ENCODE data around the gene TLE7.
A peak's percentile ranks its signal among the peaks of the same experiment; 100 is the strongest.

TLE7 gene

GRCh38 chr16:71421911-71422310, 19.9 kb downstream of the TLE7 start:
- DNase-seq: peak; percentile 52
- Mint-ChIP-seq H3K36me3 (no peaks in the 10 kb centered on the region), H3K4me3 (no peak overlapping the region), H3K9me3 (no peaks in the 10 kb centered on the region), H3K27me3 (peaks cover 48% of the 10 kb centered on the region), H3K27ac (no peak overlapping the region), H3K4me1 (no peaks in the 10 kb centered on the region)
- CTCF ChIA-PET: interaction anchor here (1.4 kb wide), 1 partner anchor 10 kb away, joined by 11 read pairs; no protein-coding TSS in a partner anchor

- CTCF ChIA-PET: interaction anchor here (1.5 to 5.6 kb wide), 3 partner anchors 10 to 196 kb away, joined by 10 to 85 read pairs (median 36); no protein-coding TSS in a partner anchor
- no peaks in the 10 kb centered on the region for H3K4me1 Mint-ChIP-seq
- no peak overlapping the region for H3K27ac Mint-ChIP-seq
- no peak overlapping the region for H3K4me3 Mint-ChIP-seq
- H3K36me3 Mint-ChIP-seq: no peaks in the 10 kb centered on the region
- no peaks in the 10 kb centered on the region for H3K9me3 Mint-ChIP-seq
- peaks cover 39% of the 10 kb centered on the region for H3K27me3 Mint-ChIP-seq
- no peak for DNase-seq
Measured at GRCh38 chr16:71414038-71414437, 27.8 kb downstream of the TLE7 start.

- Mint-ChIP-seq H3K4me3 (no peak overlapping the region), H3K27me3 (peaks cover 39% of the 10 kb centered on the region), H3K36me3 (no peaks in the 10 kb centered on the region), H3K27ac (no peak overlapping the region), H3K9me3 (no peaks in the 10 kb centered on the region), H3K4me1 (no peaks in the 10 kb centered on the region)
- CTCF ChIA-PET: interaction anchor here (0.9 to 5.6 kb wide), 17 partner anchors 9 to 609 kb away, joined by 3 to 85 read pairs (median 6); no protein-coding TSS in a partner anchor
- no peak for DNase-seq
Measured at GRCh38 chr16:71413341-71413740, 28.5 kb downstream of the TLE7 start.

- Mint-ChIP-seq H3K4me3 (no peak overlapping the region), H3K27me3 (peaks cover 43% of the 10 kb centered on the region)
- CTCF ChIA-PET: interaction anchor here (0.9 to 5.6 kb wide), 19 partner anchors 9 to 608 kb away, joined by 3 to 85 read pairs (median 4); no protein-coding TSS in a partner anchor
Measured at GRCh38 chr16:71412270-71413160, 29.3 kb downstream of the TLE7 start.

GRCh38 chr16:71410146-71410545, 31.7 kb downstream of the TLE7 start:
- CTCF ChIA-PET: interaction anchor here (5.4 to 5.6 kb wide), 2 partner anchors 90 to 200 kb away, joined by 36 to 85 read pairs; no protein-coding TSS in a partner anchor
- Mint-ChIP-seq H3K27ac (no peak overlapping the region), H3K4me1 (peaks cover 8% of the 10 kb centered on the region), H3K4me3 (no peak overlapping the region), H3K36me3 (no peaks in the 10 kb centered on the region), H3K27me3 (peaks cover 49% of the 10 kb centered on the region), H3K9me3 (no peaks in the 10 kb centered on the region)
- no peak for DNase-seq

More at GRCh38 chr16:71412270-71413160, 29.3 kb downstream of the TLE7 start:
- Mint-ChIP-seq H3K4me1 (peaks cover 3% of the 10 kb centered on the region), H3K27ac (no peak overlapping the region), H3K36me3 (no peaks in the 10 kb centered on the region), H3K9me3 (no peaks in the 10 kb centered on the region)
- peak; percentile 73 for DNase-seq

- Mint-ChIP-seq H3K36me3 (no peaks in the 10 kb centered on the region), H3K9me3 (no peaks in the 10 kb centered on the region), H3K4me3 (no peak overlapping the region), H3K27ac (no peak overlapping the region), H3K4me1 (peaks cover 8% of the 10 kb centered on the region), H3K27me3 (peaks cover 49% of the 10 kb centered on the region)
- CTCF ChIA-PET: interaction anchor here (5.4 kb wide), 1 partner anchor 201 kb away, joined by 36 read pairs; no protein-coding TSS in a partner anchor
- DNase-seq: no peak
Measured at GRCh38 chr16:71409011-71409775, 32.7 kb downstream of the TLE7 start.

GRCh38 chr16:71408536-71408935, 33.3 kb downstream of the TLE7 start:
- H3K9me3 Mint-ChIP-seq: no peaks in the 10 kb centered on the region
- no peak for DNase-seq
- CTCF ChIA-PET: no interaction called here
- H3K36me3 Mint-ChIP-seq: no peaks in the 10 kb centered on the region
- H3K27ac Mint-ChIP-seq: no peak overlapping the region
- peaks cover 49% of the 10 kb centered on the region for H3K27me3 Mint-ChIP-seq
- H3K4me1 Mint-ChIP-seq: peaks cover 8% of the 10 kb centered on the region
- no peak overlapping the region for H3K4me3 Mint-ChIP-seq

GRCh38 chr16:71407731-71408130, 34.1 kb downstream of the TLE7 start:
- H3K4me3 Mint-ChIP-seq: no peak overlapping the region
- no peaks in the 10 kb centered on the region for H3K36me3 Mint-ChIP-seq
- DNase-seq: no peak
- H3K4me1 Mint-ChIP-seq: peaks cover 8% of the 10 kb centered on the region
- CTCF ChIA-PET: interaction anchor here (0.8 to 1.1 kb wide), 2 partner anchors 91 to 92 kb away, joined by 3 to 4 read pairs; no protein-coding TSS in a partner anchor
- H3K27me3 Mint-ChIP-seq: peaks cover 47% of the 10 kb centered on the region
- no peak overlapping the region for H3K27ac Mint-ChIP-seq
- H3K9me3 Mint-ChIP-seq: no peaks in the 10 kb centered on the region

- Mint-ChIP-seq H3K4me1 (peaks cover 8% of the 10 kb centered on the region), H3K27me3 (peaks cover 39% of the 10 kb centered on the region), H3K36me3 (no peaks in the 10 kb centered on the region), H3K4me3 (no peak overlapping the region), H3K9me3 (no peaks in the 10 kb centered on the region), H3K27ac (no peak overlapping the region)
- CTCF ChIA-PET: interaction anchor here (1.1 kb wide), 1 partner anchor 93 kb away, joined by 3 read pairs; no protein-coding TSS in a partner anchor
- DNase-seq: no peak
Measured at GRCh38 chr16:71406724-71407123, 35.1 kb downstream of the TLE7 start.

- no peak for DNase-seq
- Mint-ChIP-seq H3K36me3 (no peaks in the 10 kb centered on the region), H3K27ac (no peak overlapping the region), H3K9me3 (no peaks in the 10 kb centered on the region), H3K4me1 (peaks cover 8% of the 10 kb centered on the region), H3K27me3 (peaks cover 39% of the 10 kb centered on the region), H3K4me3 (no peak overlapping the region)
- CTCF ChIA-PET: no interaction called here
Measured at GRCh38 chr16:71406316-71406715, 35.5 kb downstream of the TLE7 start.

GRCh38 chr16:71404364-71404763, 37.5 kb downstream of the TLE7 start:
- no peak for DNase-seq
- Mint-ChIP-seq H3K4me3 (no peak overlapping the region), H3K9me3 (no peaks in the 10 kb centered on the region), H3K27ac (no peak overlapping the region), H3K4me1 (peaks cover 8% of the 10 kb centered on the region), H3K27me3 (peaks cover 25% of the 10 kb centered on the region), H3K36me3 (no peaks in the 10 kb centered on the region)
- CTCF ChIA-PET: interaction anchor here (0.8 to 1.5 kb wide), 3 partner anchors 8 to 207 kb away, joined by 3 to 9 read pairs (median 6); no protein-coding TSS in a partner anchor

GRCh38 chr16:71402674-71403073, 39.2 kb downstream of the TLE7 start:
- peaks cover 6% of the 10 kb centered on the region for H3K4me1 Mint-ChIP-seq
- H3K36me3 Mint-ChIP-seq: no peaks in the 10 kb centered on the region
- CTCF ChIA-PET: no interaction called here
- peaks cover 22% of the 10 kb centered on the region for H3K27me3 Mint-ChIP-seq
- no peaks in the 10 kb centered on the region for H3K9me3 Mint-ChIP-seq
- no peak overlapping the region for H3K4me3 Mint-ChIP-seq
- H3K27ac Mint-ChIP-seq: no peak overlapping the region
- no peak for DNase-seq

GRCh38 chr16:71402007-71402406, 39.8 kb downstream of the TLE7 start:
- Mint-ChIP-seq H3K9me3 (no peaks in the 10 kb centered on the region), H3K27ac (no peak overlapping the region), H3K27me3 (peaks cover 16% of the 10 kb centered on the region), H3K4me3 (no peak overlapping the region), H3K4me1 (peaks cover 5% of the 10 kb centered on the region), H3K36me3 (no peaks in the 10 kb centered on the region)
- CTCF ChIA-PET: no interaction called here
- DNase-seq: no peak

Data from activated naive CD4-positive, alpha-beta T cell treated with anti-CD3 and anti-CD28 coated beads, Interleukin-2, amount 10 ng/mL, durations not matched to agents 7 days and 5 days (primary cell).